WTC11 (cell line): ENCODE data around the gene RABGGTA. TPM values are rescaled to one million over a fixed set of nuclear protein-coding genes. Genes with fewer than 3 reads are reported as not detected.

Experiments used
- ARID4B ChIP-seq: sonication (generic); formaldehyde crosslinking; IDR thresholded peaks from 2 replicates; pipeline ENCODE4 v1.8.0; 2023; ENCODE audit warnings: missing genetic modification reagents, mild to moderate bottlenecking, borderline replicate concordance
- FOXP1 ChIP-seq: sonication (generic); formaldehyde crosslinking; IDR thresholded peaks from 2 replicates; pipeline ENCODE4 v1.8.0; 2022; ENCODE audit warnings: missing genetic modification reagents, mild to moderate bottlenecking, moderate library complexity, borderline replicate concordance
- HMGA2 ChIP-seq: fragments of 250-450 bp; sonication (Bioruptor Pico); IDR thresholded peaks from 2 replicates; pipeline ENCODE4 v1.4.0; 2021; ENCODE audit warnings: mild to moderate bottlenecking, moderate library complexity
- HMGXB4 ChIP-seq: sonication (generic); formaldehyde crosslinking; IDR thresholded peaks from 2 replicates; pipeline ENCODE4 v1.8.1; 2023; ENCODE audit warnings: mild to moderate bottlenecking, moderate library complexity, missing genetic modification reagents
- IRF1 ChIP-seq: sonication (generic); formaldehyde crosslinking; IDR thresholded peaks from 2 replicates; pipeline ENCODE4 v1.8.0; 2023; ENCODE audit warnings: missing genetic modification reagents
- JUN ChIP-seq: sonication (generic); formaldehyde crosslinking; IDR thresholded peaks from 2 replicates; pipeline ENCODE4 v1.8.0; 2023; ENCODE audit warnings: mild to moderate bottlenecking, missing genetic modification reagents
- OVOL2 ChIP-seq: fragments of 250-450 bp; sonication (Bioruptor Pico); IDR thresholded peaks from 2 replicates; pipeline ENCODE4 v1.9.0; 2021; ENCODE audit warnings: mild to moderate bottlenecking, borderline replicate concordance
- PRDM15 ChIP-seq: sonication (generic); formaldehyde crosslinking; IDR thresholded peaks from 2 replicates; pipeline ENCODE4 v1.8.0; 2022; ENCODE audit warnings: missing genetic modification reagents
- PREB ChIP-seq: sonication (generic); formaldehyde crosslinking; IDR thresholded peaks from 2 replicates; pipeline ENCODE4 v1.8.1; 2022; ENCODE audit warnings: mild to moderate bottlenecking, missing genetic modification reagents, moderate library complexity, borderline replicate concordance
- SOX15 ChIP-seq: fragments of 250-450 bp; sonication (Bioruptor Pico); IDR thresholded peaks from 2 replicates; pipeline ENCODE4 v1.9.0; 2021; ENCODE audit warnings: mild to moderate bottlenecking
- TP53 ChIP-seq: sonication (generic); formaldehyde crosslinking; IDR thresholded peaks from 2 replicates; pipeline ENCODE4 v1.8.1; 2023; ENCODE audit warnings: mild to moderate bottlenecking, missing genetic modification reagents
- ZNF263 ChIP-seq: sonication (generic); formaldehyde crosslinking; IDR thresholded peaks from 2 replicates; pipeline ENCODE4 v1.8.1; 2022; ENCODE audit warnings: low read depth, mild to moderate bottlenecking, moderate library complexity, missing genetic modification reagents
- ZNF532 ChIP-seq: fragments of 250-450 bp; sonication (Bioruptor Pico); IDR thresholded peaks from 2 replicates; pipeline ENCODE4 v1.9.0; 2021; ENCODE audit warnings: mild to moderate bottlenecking, borderline replicate concordance
- total RNA-seq: library from RNA; stranded (reverse); gene quantifications from 3 replicates; pipeline ENCODE4 v1.2.3, GENCODE V29; 2021
- TF ChIP-seq, protein P1 (sequence below): fragments of 250-450 bp; sonication (Bioruptor Pico); IDR thresholded peaks from 2 replicates; pipeline ENCODE4 v1.9.0; 2021; ENCODE audit warnings: mild to moderate bottlenecking
- TF ChIP-seq, protein P2 (sequence below): fragments of 250-450 bp; sonication (Bioruptor Pico); conservative IDR thresholded peaks from 2 replicates; pipeline ENCODE4 v1.9.0; 2021; ENCODE audit warnings: mild to moderate bottlenecking

Gene RABGGTA
- total RNA-seq, 1 experiment from 2014 or later, result 27.1 TPM

- TF ChIP-seq PRDM15 (CRISPR knock-in tag), result peak; percentile 63
- TF ChIP-seq HMGA2, result no peak
- TF ChIP-seq FOXP1 (CRISPR knock-in tag), result peak; percentile 93
- TF ChIP-seq TP53 (CRISPR knock-in tag), result peak; percentile 83; the same call in 1 of the 2 replicates
- peak; percentile 97 for TF ChIP-seq ARID4B (CRISPR knock-in tag)
- TF ChIP-seq IRF1 (CRISPR knock-in tag), result peak; percentile 89
- TF ChIP-seq SOX15 (CRISPR knock-in tag), result no peak
- no peak for TF ChIP-seq ZNF263
- peak; percentile 65; the same call in 1 of the 2 replicates for TF ChIP-seq HMGXB4
- TF ChIP-seq JUN (CRISPR knock-in tag), result peak; percentile 94; the same call in 1 of the 2 replicates
- TF ChIP-seq, protein P1, sequence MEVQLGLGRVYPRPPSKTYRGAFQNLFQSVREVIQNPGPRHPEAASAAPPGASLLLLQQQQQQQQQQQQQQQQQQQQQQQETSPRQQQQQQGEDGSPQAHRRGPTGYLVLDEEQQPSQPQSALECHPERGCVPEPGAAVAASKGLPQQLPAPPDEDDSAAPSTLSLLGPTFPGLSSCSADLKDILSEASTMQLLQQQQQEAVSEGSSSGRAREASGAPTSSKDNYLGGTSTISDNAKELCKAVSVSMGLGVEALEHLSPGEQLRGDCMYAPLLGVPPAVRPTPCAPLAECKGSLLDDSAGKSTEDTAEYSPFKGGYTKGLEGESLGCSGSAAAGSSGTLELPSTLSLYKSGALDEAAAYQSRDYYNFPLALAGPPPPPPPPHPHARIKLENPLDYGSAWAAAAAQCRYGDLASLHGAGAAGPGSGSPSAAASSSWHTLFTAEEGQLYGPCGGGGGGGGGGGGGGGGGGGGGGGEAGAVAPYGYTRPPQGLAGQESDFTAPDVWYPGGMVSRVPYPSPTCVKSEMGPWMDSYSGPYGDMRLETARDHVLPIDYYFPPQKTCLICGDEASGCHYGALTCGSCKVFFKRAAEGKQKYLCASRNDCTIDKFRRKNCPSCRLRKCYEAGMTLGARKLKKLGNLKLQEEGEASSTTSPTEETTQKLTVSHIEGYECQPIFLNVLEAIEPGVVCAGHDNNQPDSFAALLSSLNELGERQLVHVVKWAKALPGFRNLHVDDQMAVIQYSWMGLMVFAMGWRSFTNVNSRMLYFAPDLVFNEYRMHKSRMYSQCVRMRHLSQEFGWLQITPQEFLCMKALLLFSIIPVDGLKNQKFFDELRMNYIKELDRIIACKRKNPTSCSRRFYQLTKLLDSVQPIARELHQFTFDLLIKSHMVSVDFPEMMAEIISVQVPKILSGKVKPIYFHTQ (CRISPR knock-in tag), result no peak
- TF ChIP-seq, protein P2, sequence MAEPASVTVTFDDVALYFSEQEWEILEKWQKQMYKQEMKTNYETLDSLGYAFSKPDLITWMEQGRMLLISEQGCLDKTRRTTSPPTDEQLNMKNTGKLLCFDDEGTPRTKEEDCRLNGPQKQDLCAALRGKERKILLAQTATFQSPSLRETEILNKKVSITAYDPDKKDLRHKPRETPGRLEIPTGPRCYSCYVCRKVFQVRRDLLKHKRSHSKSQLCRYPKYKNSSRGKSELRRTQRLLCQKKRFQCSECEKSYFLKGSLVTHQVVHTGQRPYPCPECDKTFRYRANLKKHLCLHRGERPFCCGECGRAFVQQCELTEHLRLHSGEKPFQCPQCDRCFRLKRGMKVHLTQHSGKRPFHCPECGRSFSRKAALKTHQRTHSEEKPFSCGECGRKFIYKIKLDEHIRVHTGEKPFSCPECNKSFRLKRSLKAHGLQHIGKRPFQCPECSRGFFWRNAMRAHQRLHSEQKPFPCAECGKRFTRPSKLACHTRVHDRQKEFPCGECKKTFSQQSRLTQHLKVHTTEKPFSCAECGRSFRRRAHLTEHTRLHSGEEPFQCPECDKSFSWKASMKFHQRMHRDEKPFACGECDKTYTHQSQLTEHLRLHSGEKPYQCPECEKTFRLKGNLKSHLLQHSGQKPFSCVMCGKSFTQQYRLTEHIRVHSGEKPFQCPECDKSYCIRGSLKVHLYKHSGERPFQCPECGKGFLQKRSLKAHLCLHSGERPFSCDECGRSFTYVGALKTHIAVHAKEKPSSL (CRISPR knock-in tag), result no peak
- TF ChIP-seq PREB (CRISPR knock-in tag), result peak; percentile 61; the same call in 1 of the 2 replicates
- TF ChIP-seq OVOL2 (CRISPR knock-in tag), result no peak
- no peak for TF ChIP-seq ZNF532 (CRISPR knock-in tag)
Measured at GRCh38 chr14:24315807-24316596, 44.6 kb upstream of the RABGGTA start (continued).
